ENCODE data around the gene HBG2. TPM values are rescaled to one million over a fixed set of nuclear protein-coding genes. Genes with fewer than 3 reads are reported as not detected.

The HBG2 gene
- total RNA-seq, 1 experiment from 2014 or later = 8.7 TPM

GRCh38 chr11:5288108-5288905 lies 33.7 kb upstream of the HBG2 start:
- ATAC-seq (no peak), DNase-seq (ENCODE audit: low spot score) (no peak)
- Mint-ChIP-seq H3K27me3 (ENCODE audit: low read depth) (no peaks in the 10 kb centered on the region), H3K4me3 (no peak overlapping the region), H3K9me3 (peaks cover 3% of the 10 kb centered on the region), H3K36me3 (no peaks in the 10 kb centered on the region), H3K27ac (no peak overlapping the region), H3K4me1 (no peaks in the 10 kb centered on the region)
- CTCF ChIA-PET = no interaction called here
- POLR2A ChIA-PET = interaction anchor here (0.6 kb wide), 1 partner anchor 40 kb away, joined by 3 read pairs; no protein-coding TSS in a partner anchor
- TF ChIP-seq ATF2 (CRISPR knock-in tag; IDR thresholded peaks at IDR 0.05; ENCODE audit: borderline replicate concordance, low read depth) (no peak), GRHL2 (CRISPR knock-in tag; IDR thresholded peaks at IDR 0.05; ENCODE audit: insufficient replicate concordance, severe bottlenecking) (no peak), ZNF317 (CRISPR knock-in tag; IDR thresholded peaks at IDR 0.05; ENCODE audit: borderline replicate concordance, low read depth) (no peak), ARID4B (CRISPR knock-in tag; IDR thresholded peaks at IDR 0.05; ENCODE audit: borderline replicate concordance) (no peak), MAX (CRISPR knock-in tag; IDR thresholded peaks at IDR 0.05) (no peak), NR2C2 (CRISPR knock-in tag; IDR thresholded peaks at IDR 0.05) (no peak), NFE2L1 (CRISPR knock-in tag; IDR thresholded peaks at IDR 0.05) (no peak), HMGA2 (CRISPR knock-in tag; IDR thresholded peaks at IDR 0.05) (no peak), ZNF671 (CRISPR knock-in tag; IDR thresholded peaks at IDR 0.05) (no peak)

GRCh38 chr11:5286901-5287300 lies 32.3 kb upstream of the HBG2 start:
- POLR2A ChIA-PET = no interaction called here
- no peaks in the 10 kb centered on the region; the same call in 1 of the 2 replicates for H3K9me3 Mint-ChIP-seq
- CTCF ChIA-PET = no interaction called here
- TF ChIP-seq SP1 (CRISPR knock-in tag; conservative IDR thresholded peaks at IDR 0.05) (no peak), IRF1 (CRISPR knock-in tag; IDR thresholded peaks at IDR 0.05) (no peak), ZNF532 (CRISPR knock-in tag; IDR thresholded peaks at IDR 0.05; ENCODE audit: borderline replicate concordance) (no peak), CREB1 (CRISPR knock-in tag; IDR thresholded peaks at IDR 0.05) (no peak), ZNF219 (CRISPR knock-in tag; IDR thresholded peaks at IDR 0.05; ENCODE audit: borderline replicate concordance) (no peak), E2F5 (CRISPR knock-in tag; IDR thresholded peaks at IDR 0.05) (no peak), MYBL2 (CRISPR knock-in tag; IDR thresholded peaks at IDR 0.05) (no peak), ETV6 (CRISPR knock-in tag; IDR thresholded peaks at IDR 0.05) (no peak), E2F1 (CRISPR knock-in tag; IDR thresholded peaks at IDR 0.05) (no peak), ELF4 (CRISPR knock-in tag; IDR thresholded peaks at IDR 0.05; ENCODE audit: low read depth) (no peak)

More at GRCh38 chr11:5286901-5287300, 32.3 kb upstream of the HBG2 start:
- Mint-ChIP-seq H3K27me3 (ENCODE audit: low read depth) (no peaks in the 10 kb centered on the region), H3K4me3 (no peak overlapping the region), H3K36me3 (no peaks in the 10 kb centered on the region), H3K27ac (no peak overlapping the region), H3K4me1 (no peaks in the 10 kb centered on the region)
- no peak for DNase-seq (ENCODE audit: low spot score)
- ATAC-seq = no peak
